Bone marrow (tissue), 2 donors: ENCODE data around the gene ZNF664.

Experiments used
- DNase-seq, 2 donors: peaks; one replicate each; lab custom pipeline; 2025; lab: John Stamatoyannopoulos, UW

Gene ZNF664

GRCh38 chr12:123958876-123959275 lies 14.1 kb upstream of the ZNF664 start:
- DNase-seq: no peak

GRCh38 chr12:123960029-123960735 lies 12.8 kb upstream of the ZNF664 start:
- no peak for DNase-seq

- no peak for DNase-seq
Measured at GRCh38 chr12:123960856-123961255, 12.2 kb upstream of the ZNF664 start.

GRCh38 chr12:123961585-123962345 lies 11.2 kb upstream of the ZNF664 start:
- DNase-seq: no peak

- DNase-seq: no peak
Measured at GRCh38 chr12:123962513-123962912, 10.5 kb upstream of the ZNF664 start.

DNA sequence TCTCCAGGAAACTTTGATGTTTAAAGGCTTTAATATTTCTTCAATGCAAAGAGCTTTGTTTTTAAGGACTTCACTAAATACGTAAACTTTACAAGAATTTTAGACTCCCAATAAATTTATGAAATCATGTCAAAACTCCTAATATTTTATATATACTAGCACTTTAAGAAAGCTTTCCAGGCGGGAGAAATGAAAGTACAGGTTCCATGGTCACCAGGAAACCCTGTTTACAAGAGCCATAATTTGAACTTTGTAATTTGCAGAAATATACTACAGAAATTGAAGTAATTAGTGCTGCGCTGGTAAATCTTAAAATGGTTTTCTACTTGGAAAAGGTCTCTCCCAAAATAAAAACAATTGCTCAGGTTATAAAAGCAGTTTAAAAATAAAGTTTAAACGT lies 9.2 kb upstream of the ZNF664 start:
- no peak for DNase-seq

DNA sequence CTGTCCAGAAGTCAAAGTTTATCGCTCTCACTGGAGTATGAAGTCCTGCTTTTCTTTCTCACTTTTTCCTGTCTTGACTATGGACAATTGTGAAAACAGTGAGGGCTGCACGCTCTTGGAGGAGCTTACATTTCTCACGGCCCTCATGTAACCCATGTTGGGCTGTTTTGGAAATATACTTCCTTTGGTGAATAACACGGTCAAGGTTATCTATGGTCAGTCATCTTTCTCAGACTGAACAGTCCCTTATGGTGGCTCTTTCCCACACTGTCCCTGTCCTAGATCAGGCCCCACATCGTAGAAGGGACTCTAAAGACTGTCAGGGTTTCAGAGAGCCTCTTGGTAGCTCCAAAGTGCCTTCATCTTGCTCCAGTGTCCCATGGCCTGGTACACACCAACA lies 7.6 kb upstream of the ZNF664 start:
- no peak for DNase-seq

DNA sequence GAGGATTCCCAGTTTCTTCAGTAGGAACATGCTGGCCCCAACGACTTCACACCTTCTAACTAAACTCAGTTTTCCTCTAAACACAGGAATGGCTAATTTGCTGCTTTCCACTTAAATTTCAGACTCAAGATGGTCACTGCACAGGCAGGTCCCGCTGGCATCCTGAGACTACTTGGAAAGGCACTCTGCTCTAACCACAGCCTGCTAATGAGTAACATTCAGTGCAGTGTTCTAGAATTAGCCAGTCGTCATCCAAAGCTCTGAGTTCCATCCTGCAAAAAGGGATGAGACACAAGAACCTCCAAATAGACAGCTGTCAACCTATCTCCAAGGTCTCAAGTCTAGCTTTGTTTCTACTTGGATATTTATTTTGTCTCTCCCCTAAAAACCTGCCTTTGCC lies 6.4 kb upstream of the ZNF664 start:
- no peak for DNase-seq

DNA sequence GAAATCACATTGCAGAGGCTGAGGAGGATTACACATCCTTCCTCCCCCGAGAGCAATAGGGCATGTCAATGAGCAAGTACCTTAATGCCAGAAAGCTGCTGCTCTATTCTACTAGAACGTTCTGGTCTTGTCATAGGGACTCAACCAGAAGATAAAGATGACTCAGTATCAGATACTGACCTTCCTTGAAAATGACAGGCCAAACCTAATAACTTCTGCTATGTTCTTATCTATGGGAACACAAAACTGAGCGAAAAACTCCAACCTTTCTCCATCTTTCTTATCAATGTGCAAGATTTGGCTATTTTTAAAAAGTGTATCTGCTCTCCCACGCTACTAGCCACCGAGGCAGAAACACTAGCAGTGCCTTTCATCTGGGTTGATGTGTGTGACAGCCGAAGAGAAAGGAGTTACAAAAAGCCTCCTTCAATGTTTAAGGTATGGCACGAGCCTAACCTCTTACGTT lies 5.9 kb upstream of the ZNF664 start:
- DNase-seq: no peak

- DNase-seq: no peak
Measured at GRCh38 chr12:123971449-123971769, 1.6 kb upstream of the ZNF664 start.

DNA sequence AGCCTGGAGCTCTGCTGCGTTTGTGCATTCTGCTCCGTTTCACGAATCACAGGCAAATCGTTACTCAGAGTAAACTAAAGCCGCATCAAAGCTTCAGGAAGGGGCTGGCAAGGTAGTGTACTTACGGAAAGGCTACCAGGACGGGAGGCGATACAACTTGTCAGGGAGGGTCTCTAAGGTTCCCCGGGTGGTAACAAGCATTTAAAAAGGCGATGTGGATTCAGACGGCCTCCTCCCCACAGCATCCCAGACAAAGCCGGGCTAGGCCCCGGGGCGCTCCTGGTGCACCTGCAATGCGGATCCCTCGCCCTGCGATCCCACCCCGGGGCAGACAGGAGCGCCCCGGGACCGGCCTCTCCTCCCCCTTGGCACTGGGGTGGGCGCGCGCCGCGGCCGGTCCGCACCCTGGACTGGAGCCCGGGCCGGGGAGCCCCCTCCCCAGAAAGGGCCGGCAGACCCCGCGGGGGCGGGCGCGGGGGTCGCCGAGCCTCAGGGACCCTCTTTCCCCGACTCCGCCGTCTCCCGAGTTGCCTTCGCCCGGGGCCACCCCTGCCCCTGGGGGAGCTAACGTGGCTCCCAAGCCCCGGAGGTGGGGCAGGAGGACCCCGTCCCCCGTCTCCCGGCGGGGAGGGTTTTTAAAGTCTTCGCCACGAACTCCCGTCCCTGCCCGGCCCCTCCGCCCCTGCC lies 1.1 kb upstream of the ZNF664 start:
- DNase-seq: peak in 1 of 2 donors; percentile 4

DNA sequence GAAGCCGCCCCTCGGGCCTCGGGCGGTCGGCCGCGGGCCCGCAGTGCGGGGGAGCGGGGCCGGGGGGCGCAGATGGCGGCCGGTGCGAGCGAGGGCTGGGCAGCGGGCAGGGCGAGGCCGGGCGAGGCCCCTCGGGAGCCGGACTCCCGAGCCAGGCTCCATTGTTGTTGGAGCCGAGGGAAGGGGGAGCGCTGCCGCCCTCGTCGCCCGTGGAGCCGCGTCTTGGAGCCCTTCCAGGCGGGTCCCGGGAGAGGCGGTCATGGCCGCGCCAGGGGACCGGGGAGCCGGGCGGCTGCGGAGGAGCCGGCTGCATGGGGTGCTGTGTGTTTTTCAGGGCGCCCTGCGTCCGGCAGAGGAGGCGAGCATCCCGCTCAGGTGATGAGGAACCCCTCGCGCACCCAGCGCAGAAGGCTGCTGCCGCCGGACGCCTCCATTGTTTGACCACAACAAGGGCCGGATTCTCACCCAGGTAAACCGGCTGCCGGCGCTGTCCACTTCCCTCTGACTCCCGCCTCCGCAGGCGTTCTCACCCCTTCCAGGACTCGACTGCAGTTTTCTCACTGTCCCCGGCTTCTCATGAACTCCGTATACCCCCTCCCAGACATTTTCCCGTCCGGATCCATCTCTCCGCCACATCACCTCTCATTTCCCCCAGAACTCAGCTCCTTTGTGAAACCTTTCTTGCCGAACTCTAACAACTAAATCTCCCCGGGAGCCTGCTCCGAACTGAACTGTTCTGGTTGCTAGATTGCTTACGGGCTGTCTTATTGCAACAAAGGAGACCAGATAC lies 732 bp downstream of the ZNF664 start:
- DNase-seq: no peak

DNA sequence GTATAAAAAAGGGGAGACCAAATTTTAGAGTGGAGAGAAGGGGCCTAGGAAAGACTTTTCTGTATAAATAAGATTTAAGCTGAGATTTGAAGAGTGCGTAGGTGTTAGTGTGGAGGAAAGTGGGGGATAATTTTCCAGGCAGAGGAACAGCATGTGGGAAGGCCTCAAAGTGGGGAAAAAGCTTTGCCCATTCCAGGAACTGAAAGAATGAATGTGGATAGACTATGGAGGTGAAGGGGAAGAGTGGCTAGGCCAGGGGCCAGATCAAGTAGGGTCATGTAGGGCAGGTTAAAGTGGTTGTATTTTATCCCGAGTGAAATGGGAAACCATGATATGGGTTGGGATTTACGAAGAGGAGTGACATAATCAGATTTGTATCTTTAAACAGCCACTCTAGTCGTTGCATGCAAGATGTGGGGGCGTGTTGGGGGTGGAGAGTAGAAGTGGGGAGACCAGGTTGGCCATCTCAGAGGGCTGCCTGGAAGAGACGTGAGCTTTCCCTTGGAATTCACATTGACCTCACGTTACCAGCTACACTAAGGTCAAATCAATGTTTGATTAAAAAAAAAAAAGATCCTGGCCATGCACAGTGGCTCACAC lies 3.3 kb downstream of the ZNF664 start:
- DNase-seq: no peak

GRCh38 chr12:123979566-123979965 lies 6.6 kb downstream of the ZNF664 start:
- DNase-seq: no peak

- DNase-seq: no peak
Measured at GRCh38 chr12:123982269-123982668, 9.3 kb downstream of the ZNF664 start.

DNA sequence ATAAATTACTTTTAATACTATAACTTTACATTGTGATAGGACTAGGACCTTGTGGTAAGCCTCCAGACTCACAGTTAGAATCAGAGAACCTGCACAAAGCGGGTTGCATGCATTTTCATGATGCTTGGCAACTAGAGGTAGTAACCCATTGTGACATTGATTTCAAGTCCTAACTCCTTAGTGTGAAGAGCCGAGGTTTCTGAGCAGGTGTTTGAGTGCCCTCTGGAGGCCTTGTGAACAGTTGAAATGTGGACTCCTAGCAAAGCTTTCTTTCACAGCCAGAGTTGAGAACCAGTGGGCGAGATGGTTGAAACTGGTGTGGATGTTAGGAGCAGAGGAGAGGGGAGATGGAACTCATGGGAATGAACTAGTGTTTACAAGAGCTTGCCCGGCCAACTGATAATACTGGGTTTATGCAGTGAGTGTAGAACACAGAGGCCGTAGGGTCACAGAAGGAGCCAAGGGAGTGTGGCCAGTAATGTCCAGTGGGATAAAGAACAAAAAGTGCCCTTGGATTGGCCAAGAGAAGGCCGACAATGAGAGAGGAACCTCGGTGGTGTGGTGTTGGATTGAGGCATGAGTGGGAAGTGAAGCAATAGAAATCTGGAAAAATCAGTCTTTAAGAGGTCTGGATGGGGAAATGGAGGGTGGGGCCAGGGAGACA lies 10.9 kb downstream of the ZNF664 start:
- peak in 1 of 2 donors; percentile 56 for DNase-seq

- no peak for DNase-seq
Measured at GRCh38 chr12:123984903-123985302, 11.9 kb downstream of the ZNF664 start.

DNA sequence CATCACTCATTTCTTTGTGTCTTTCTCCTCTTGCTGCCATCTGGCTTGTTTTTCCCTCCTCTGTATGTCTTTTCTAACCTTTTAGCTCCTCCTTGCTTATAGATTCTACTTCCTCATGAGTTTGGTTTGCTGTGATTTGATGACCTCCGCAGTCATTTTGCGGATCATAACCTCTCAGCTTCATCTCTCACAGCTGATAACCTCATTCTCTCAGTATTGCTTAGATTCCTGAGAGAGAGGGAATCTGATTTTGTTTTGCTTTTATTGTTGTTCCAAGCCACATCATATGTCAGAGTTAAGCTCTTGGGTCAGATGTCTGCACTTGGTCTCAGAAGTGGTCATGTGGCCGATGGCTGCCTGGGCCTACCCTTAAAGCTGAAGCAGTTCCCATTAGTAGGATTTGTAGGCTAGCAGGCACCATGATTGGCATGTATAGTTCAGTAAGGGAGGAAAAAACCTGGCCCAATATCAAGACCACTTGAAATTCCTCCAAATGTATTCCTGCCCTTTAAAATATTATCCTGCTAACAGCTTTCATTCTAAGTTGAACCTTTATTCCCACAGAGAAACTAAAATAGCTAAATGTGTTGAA lies 13.5 kb downstream of the ZNF664 start:
- DNase-seq: no peak

- DNase-seq: no peak
Measured at GRCh38 chr12:123987022-123987421, 14.0 kb downstream of the ZNF664 start.

GRCh38 chr12:123989168-123989567 lies 16.2 kb downstream of the ZNF664 start:
- DNase-seq: no peak

DNA sequence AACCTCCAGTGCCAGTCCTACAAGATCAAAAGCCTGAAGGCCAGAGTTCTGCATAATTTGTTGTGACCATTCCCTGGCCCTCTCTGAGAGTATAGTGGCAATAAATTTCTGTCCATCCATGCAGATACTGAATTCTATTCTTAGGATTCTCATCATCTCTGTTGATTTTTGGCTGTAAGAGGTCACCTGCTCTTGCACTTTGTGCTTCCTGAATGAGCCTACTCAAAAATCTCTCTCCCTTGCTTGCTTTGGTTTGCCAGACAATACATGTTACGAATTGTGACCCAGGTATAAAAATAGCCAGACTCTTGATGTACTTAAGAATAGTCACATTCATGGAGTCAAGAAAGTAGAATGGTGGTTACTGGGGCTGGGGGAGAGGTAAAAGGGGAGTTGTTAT lies 16.7 kb downstream of the ZNF664 start:
- DNase-seq: no peak
